KMS-11 (cell line): Measurements from ENCODE around the gene CDH22.

Source experiments
- H2AFZ ChIP-seq: fragments of 200-600 bp; sonication (generic); 2 replicates; pipeline ENCODE4 v1.6.1; 2016; ENCODE audit warnings: antibody characterized with exemption, mixed run types, low read depth
- H3K27ac ChIP-seq: fragments of 200-600 bp; sonication (generic); 2 replicates; pipeline ENCODE4 v1.6.1; 2016; ENCODE audit warnings: mild to moderate bottlenecking, mixed run types
- H3K27me3 ChIP-seq: fragments of 200-600 bp; sonication (generic); 2 replicates; pipeline ENCODE4 v1.6.1; 2017; ENCODE audit warnings: mild to moderate bottlenecking, low read depth, mixed run types, moderate library complexity; ENCODE audit not compliant: insufficient read depth
- H3K36me3 ChIP-seq: fragments of 200-600 bp; sonication (generic); 2 replicates; pipeline ENCODE4 v1.6.1; 2017; ENCODE audit warnings: mild to moderate bottlenecking, mixed run types; ENCODE audit not compliant: insufficient read depth
- H3K4me1 ChIP-seq: fragments of 200-600 bp; sonication (generic); 2 replicates; pipeline ENCODE4 v1.6.1; 2016; ENCODE audit warnings: mild to moderate bottlenecking, low read depth, mixed run types; ENCODE audit not compliant: poor library complexity, severe bottlenecking
- H3K4me2 ChIP-seq: fragments of 200-600 bp; sonication (generic); 2 replicates; pipeline ENCODE4 v1.7.0; 2016; ENCODE audit warnings: mild to moderate bottlenecking, mixed run types
- H3K4me3 ChIP-seq: fragments of 200-600 bp; sonication (generic); IDR thresholded peaks from 2 replicates; pipeline ENCODE4 v1.6.1; 2017; ENCODE audit warnings: low read depth, low read length, mixed read lengths; ENCODE audit not compliant: insufficient read depth
- H3K79me2 ChIP-seq: fragments of 200-600 bp; sonication (generic); 2 replicates; pipeline ENCODE4 v1.6.1; 2016; ENCODE audit warnings: low read depth, mixed run types; ENCODE audit not compliant: insufficient read depth
- H3K9ac ChIP-seq: fragments of 200-600 bp; sonication (generic); 2 replicates; pipeline ENCODE4 v1.6.1; 2016; ENCODE audit warnings: mild to moderate bottlenecking, mixed run types
- H4K20me1 ChIP-seq: fragments of 200-600 bp; sonication (generic); 2 replicates; pipeline ENCODE4 v1.6.1; 2016; ENCODE audit warnings: mild to moderate bottlenecking, mixed run types; ENCODE audit not compliant: insufficient read depth
- TF ChIP-seq, protein P1 (sequence below): fragments of 200-600 bp; sonication (generic); conservative IDR thresholded peaks from 2 replicates; pipeline ENCODE4 v1.6.1; 2017; ENCODE audit warnings: low read depth, mild to moderate bottlenecking, antibody characterized with exemption, low read length, moderate library complexity, mixed read lengths

The CDH22 gene

DNA sequence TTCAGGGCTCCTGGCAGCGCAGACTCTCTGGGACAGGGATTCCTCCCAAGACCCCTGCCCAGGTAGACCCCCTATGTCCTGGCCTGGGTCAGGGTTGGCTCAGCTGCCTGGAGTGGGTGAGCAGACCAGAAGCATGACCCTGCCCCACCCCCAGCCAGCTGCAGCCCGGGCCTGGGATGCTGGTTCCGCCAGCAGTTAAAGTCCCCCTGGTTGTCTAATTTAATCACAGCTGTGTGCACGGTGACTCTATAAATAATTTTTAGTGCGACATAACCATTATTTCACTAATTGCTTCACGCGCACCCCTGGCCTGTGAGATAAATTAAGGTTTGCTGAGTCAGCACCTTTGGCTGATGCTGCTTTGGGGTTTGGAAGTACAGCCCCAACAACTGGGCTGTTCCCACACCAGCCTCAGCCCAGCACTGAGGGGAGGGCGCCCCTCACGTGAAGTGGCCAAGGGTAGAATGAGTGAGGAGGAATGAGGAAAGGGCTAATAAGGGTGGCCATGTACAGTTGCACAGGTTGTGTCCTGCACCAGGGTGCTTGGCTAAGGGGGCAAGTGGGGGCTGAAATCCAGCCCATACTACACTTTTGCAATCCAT is 26.1 kb upstream of the CDH22 start:
- Histone ChIP-seq H3K36me3 (no peaks in the 10 kb centered on the region), H3K27ac (no peak overlapping the region), H3K79me2 (no peaks in the 10 kb centered on the region), H3K9ac (no peak overlapping the region), H2AFZ (no peak overlapping the region), H4K20me1 (no peaks in the 10 kb centered on the region), H3K4me1 (peaks cover 3% of the 10 kb centered on the region), H3K27me3 (peaks cover 8% of the 10 kb centered on the region; the same call in 1 of the 2 replicates), H3K4me3 (no peak overlapping the region), H3K4me2 (no peak overlapping the region)
- TF ChIP-seq, protein P1, sequence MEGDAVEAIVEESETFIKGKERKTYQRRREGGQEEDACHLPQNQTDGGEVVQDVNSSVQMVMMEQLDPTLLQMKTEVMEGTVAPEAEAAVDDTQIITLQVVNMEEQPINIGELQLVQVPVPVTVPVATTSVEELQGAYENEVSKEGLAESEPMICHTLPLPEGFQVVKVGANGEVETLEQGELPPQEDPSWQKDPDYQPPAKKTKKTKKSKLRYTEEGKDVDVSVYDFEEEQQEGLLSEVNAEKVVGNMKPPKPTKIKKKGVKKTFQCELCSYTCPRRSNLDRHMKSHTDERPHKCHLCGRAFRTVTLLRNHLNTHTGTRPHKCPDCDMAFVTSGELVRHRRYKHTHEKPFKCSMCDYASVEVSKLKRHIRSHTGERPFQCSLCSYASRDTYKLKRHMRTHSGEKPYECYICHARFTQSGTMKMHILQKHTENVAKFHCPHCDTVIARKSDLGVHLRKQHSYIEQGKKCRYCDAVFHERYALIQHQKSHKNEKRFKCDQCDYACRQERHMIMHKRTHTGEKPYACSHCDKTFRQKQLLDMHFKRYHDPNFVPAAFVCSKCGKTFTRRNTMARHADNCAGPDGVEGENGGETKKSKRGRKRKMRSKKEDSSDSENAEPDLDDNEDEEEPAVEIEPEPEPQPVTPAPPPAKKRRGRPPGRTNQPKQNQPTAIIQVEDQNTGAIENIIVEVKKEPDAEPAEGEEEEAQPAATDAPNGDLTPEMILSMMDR = no peak

DNA sequence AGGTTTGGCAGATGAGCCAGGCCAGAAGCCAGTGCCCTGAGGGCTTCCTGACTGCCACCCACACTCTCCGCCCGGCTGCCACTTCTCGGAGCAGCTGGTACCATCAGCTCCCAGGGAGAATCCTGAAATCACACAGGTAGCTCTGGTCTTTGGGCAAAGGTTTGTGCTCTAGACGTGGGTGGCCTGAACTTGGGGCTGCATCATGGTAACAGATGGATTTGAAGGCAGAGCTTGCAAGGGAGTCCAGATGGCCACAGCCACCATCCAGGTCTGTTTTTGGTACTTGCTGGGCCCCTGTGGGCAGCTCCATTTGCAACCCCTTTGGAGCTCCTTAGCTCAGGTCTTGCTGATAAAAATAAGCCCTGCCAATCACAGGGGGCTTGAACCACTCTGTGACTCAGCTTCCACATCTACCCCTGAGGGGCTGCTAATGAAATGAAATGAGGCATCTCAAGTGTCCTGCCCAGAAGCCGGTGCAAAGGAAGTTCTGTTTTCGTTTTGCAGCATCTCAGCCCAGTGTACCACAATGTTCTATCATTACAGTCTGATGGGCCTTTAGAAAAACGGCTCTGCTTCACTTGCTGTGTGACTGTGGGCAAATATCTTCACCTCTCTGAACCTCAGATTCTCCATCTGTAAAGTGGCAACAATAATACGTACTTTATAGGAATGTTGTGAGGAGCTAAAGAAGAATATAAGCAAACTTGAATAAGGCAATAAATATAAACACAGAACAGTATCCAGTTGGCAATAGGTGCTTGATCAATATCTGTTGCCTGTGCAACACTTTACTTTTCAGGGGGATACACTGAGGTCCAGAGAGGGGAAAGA is 25.1 kb upstream of the CDH22 start:
- Histone ChIP-seq H3K27ac (no peak overlapping the region), H3K27me3 (peaks cover 3% of the 10 kb centered on the region; the same call in 1 of the 2 replicates), H3K9ac (no peak overlapping the region), H3K79me2 (no peaks in the 10 kb centered on the region), H3K4me1 (peaks cover 3% of the 10 kb centered on the region), H3K4me2 (no peak overlapping the region), H3K4me3 (no peak overlapping the region), H4K20me1 (no peaks in the 10 kb centered on the region), H3K36me3 (no peaks in the 10 kb centered on the region), H2AFZ (no peak overlapping the region)
- TF ChIP-seq, protein P1 = no peak

DNA sequence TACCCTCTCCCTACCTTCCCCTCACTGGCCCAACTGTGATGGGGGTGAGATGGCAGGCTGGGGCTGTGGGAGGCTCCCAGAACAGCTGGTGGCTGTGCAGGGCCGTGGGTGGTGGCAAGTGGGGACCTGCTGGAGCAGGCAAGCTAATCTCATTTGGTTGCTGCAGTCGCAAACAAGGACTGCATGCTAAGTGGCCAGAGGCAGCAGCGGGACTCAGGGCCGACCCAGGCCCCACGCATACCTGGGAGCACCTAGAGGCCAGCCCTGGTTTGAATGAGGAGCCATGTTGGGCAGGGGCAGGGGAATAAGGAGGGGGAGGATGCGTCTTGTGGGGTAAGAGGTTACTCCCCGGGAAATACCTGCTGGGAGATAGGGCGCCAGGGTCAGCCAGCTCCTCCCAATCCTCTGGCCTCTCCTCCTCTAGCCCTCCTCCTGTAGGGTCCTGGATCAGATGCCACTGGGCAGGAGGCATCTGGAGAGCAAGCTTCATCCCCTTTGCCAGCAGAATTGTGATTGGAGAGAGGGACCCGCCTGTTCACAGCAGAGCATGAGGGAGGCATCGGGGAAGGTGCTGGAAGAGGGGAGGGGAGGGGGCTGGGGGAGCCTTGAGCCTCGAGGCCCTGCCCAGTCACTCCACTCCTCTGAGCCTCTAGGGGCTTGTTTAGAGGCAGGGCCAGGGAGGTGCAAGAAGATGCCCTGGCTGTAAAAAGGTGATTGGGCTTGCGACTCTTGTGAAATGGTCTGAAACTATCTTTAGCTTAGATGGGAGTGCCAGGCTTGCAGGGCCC is 24.3 kb upstream of the CDH22 start:
- no peak overlapping the region for H3K27ac ChIP-seq
- H2AFZ ChIP-seq = no peak overlapping the region
- H3K4me2 ChIP-seq = no peak overlapping the region
- peaks cover 6% of the 10 kb centered on the region; the same call in 1 of the 2 replicates for H3K27me3 ChIP-seq
- H3K9ac ChIP-seq = no peak overlapping the region
- H4K20me1 ChIP-seq = no peaks in the 10 kb centered on the region
- TF ChIP-seq, protein P1 = no peak
- no peaks in the 10 kb centered on the region for H3K36me3 ChIP-seq
- peaks cover 3% of the 10 kb centered on the region for H3K4me1 ChIP-seq
- H3K79me2 ChIP-seq = no peaks in the 10 kb centered on the region
- no peak overlapping the region for H3K4me3 ChIP-seq

GRCh38 chr20:46331611-46332361 is 23.5 kb upstream of the CDH22 start:
- no peak overlapping the region for H3K4me3 ChIP-seq
- no peaks in the 10 kb centered on the region for H3K36me3 ChIP-seq
- no peak overlapping the region for H2AFZ ChIP-seq
- H3K9ac ChIP-seq = no peak overlapping the region
- peaks cover 9% of the 10 kb centered on the region; the same call in 1 of the 2 replicates for H3K27me3 ChIP-seq
- H3K4me2 ChIP-seq = no peak overlapping the region
- H3K4me1 ChIP-seq = peaks cover 3% of the 10 kb centered on the region
- no peaks in the 10 kb centered on the region for H3K79me2 ChIP-seq
- TF ChIP-seq, protein P1 = no peak
- no peaks in the 10 kb centered on the region for H4K20me1 ChIP-seq
- no peak overlapping the region for H3K27ac ChIP-seq
